GM23248 (cell line): ENCODE results near the gene CDC14B. TPM values are rescaled to one million over a fixed set of nuclear protein-coding genes. Genes with fewer than 3 reads are reported as not detected.
A peak's percentile ranks its signal among the peaks of the same experiment; 100 is the strongest.

Experiments used
- DNase-seq: peaks from one replicate; pipeline ENCODE4 v3.0.0-alpha.2; 2015
- H2AFZ ChIP-seq: fragments of 200-600 bp; sonication (generic); 2 replicates; pipeline ENCODE4 v1.6.1; 2016; ENCODE audit warnings: antibody characterized with exemption
- H3F3A ChIP-seq: fragments of 200-600 bp; sonication (generic); 2 replicates; pipeline ENCODE4 v1.6.1; 2016; ENCODE audit warnings: mild to moderate bottlenecking, antibody characterized with exemption, mixed run types; ENCODE audit not compliant: insufficient read depth
- H3K27ac ChIP-seq: fragments of 200-600 bp; sonication (generic); 2 replicates; pipeline ENCODE4 v1.5.1; 2016; ENCODE audit warnings: mild to moderate bottlenecking
- H3K27me3 ChIP-seq: fragments of 200-600 bp; sonication (generic); replicated peaks from 2 replicates; pipeline ENCODE4 v1.6.1; 2016; ENCODE audit warnings: mild to moderate bottlenecking; ENCODE audit not compliant: insufficient read depth
- H3K36me3 ChIP-seq: fragments of 200-600 bp; sonication (generic); 2 replicates; pipeline ENCODE4 v1.6.1; 2016; ENCODE audit warnings: low read depth, mild to moderate bottlenecking
- H3K4me1 ChIP-seq: fragments of 200-600 bp; sonication (generic); 2 replicates; pipeline ENCODE4 v1.6.1; 2016; ENCODE audit warnings: mild to moderate bottlenecking; ENCODE audit not compliant: insufficient read depth
- H3K4me2 ChIP-seq: fragments of 200-600 bp; sonication (generic); one replicate; pipeline ENCODE4 v1.6.1; 2016; ENCODE audit warnings: mild to moderate bottlenecking; ENCODE audit not compliant: unreplicated experiment
- H3K4me3 ChIP-seq: fragments of 200-600 bp; sonication (generic); 2 replicates; pipeline ENCODE4 v1.5.1; 2016; ENCODE audit warnings: mild to moderate bottlenecking
- H3K79me2 ChIP-seq: fragments of 200-600 bp; sonication (generic); 2 replicates; pipeline ENCODE4 v1.6.1; 2016; ENCODE audit warnings: mild to moderate bottlenecking; ENCODE audit not compliant: insufficient read depth
- H3K9ac ChIP-seq: fragments of 200-600 bp; sonication (generic); 2 replicates; pipeline ENCODE4 v1.6.1; 2016; ENCODE audit warnings: mild to moderate bottlenecking
- H3K9me2 ChIP-seq: fragments of 200-600 bp; sonication (generic); 2 replicates; pipeline ENCODE4 v1.6.1; 2016; ENCODE audit warnings: mixed run types, mild to moderate bottlenecking, moderate library complexity; ENCODE audit not compliant: insufficient read depth
- H3K9me3 ChIP-seq: fragments of 200-600 bp; sonication (generic); one replicate; pipeline ENCODE4 v1.6.1; 2017; ENCODE audit warnings: low read depth
- H4K20me1 ChIP-seq: fragments of 200-600 bp; sonication (generic); 2 replicates; pipeline ENCODE4 v1.6.0; 2016; ENCODE audit not compliant: insufficient read depth
- EZH2 ChIP-seq: fragments of 200-600 bp; sonication (generic); IDR thresholded peaks from 2 replicates; pipeline ENCODE4 v1.6.1; 2018; ENCODE audit warnings: antibody characterized with exemption, mild to moderate bottlenecking; ENCODE audit not compliant: insufficient read depth, poor library complexity, severe bottlenecking
- EZH2phosphoT487 ChIP-seq: fragments of 200-600 bp; sonication (generic); IDR thresholded peaks from 2 replicates; pipeline ENCODE4 v1.6.1; 2018; ENCODE audit warnings: antibody characterized with exemption, moderate library complexity, mild to moderate bottlenecking, low read depth; ENCODE audit not compliant: insufficient read depth
- WGBS, 2 experiments: methylation state at CpG; one replicate each; pipeline ENCODE4 v1.1.6; 2015 to 2017; ENCODE audit warnings: low lambda C conversion rate in 2 of 2, low coverage in 1 of 2; ENCODE audit errors: missing lambda C conversion rate in 2 of 2; 5-methylcytosine and 5-hydroxymethylcytosine counted together
- in situ Hi-C: fragments of 300-500 bp; cut with MboI; formaldehyde crosslinking; loops from 2 replicates; pipeline ENCODE4 v1.15.0; 2020
- polyA plus RNA-seq: library from polyadenylated mRNA; unstranded; fragments of >200 nt; fragmentation: Nextera tagmentation; extraction: Ambion mirVana; gene quantifications from 2 replicates; pipeline ENCODE4 v1.2.1, GENCODE V29; 2016
- total RNA-seq: library from RNA; depleted of rRNA; stranded (reverse); fragments of >200 nt; shearing (Covaris generic); gene quantifications from 2 replicates; pipeline ENCODE4 v1.2.3, GENCODE V29; 2014

CDC14B gene
- total and polyA plus RNA-seq, 2 experiments from 2014 or later, result 8.1 to 17.2 TPM

DNA sequence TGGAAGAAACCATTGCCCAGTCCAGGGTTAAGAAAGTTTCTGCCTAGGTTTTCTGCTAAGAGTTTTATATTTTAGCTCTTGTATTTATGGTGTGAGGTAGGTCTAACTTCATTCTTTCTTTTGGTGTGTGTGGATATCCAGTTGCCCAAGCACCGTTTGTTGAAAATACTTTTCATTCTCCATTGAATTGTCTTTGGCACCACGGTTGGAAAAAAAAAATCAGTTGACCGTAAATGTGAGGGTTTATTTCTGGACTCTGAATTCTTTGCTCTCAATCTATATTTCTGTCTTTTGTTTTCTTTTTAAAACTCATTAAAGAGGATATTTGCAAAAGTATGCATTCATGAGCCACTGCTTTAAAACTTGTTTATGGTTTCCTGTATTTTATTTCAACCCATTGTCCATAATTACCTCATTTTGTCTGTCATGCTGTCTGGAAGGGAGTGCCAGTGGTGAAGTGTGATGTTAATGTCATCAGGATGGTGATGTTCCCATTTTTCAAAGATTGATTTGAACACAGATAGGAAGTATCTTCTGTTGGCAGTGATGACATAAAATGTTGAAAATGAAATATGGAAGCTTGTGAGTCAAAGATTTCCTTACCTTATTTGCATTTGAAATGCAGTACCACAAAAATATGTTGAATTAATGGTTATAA, 135.8 kb downstream of the CDC14B start:
- no peak overlapping the region for H3K4me2 ChIP-seq
- H3K4me3 ChIP-seq, result no peak overlapping the region
- H3K9ac ChIP-seq, result no peak overlapping the region
- peaks cover 35% of the 10 kb centered on the region for H3F3A ChIP-seq
- H3K36me3 ChIP-seq, result peaks cover 8% of the 10 kb centered on the region; the same call in 1 of the 2 replicates
- peak overlapping the region; percentile 8 for H3K27ac ChIP-seq
- WGBS, 2 experiments, result 27 to 34% methylated on average over 3 of the region's 3 CpGs
- H4K20me1 ChIP-seq, result no peaks in the 10 kb centered on the region
- H3K27me3 ChIP-seq, result no peaks in the 10 kb centered on the region
- H2AFZ ChIP-seq, result no peak overlapping the region
- no peaks in the 10 kb centered on the region for H3K9me3 ChIP-seq
- DNase-seq, result no peak
- TF ChIP-seq EZH2phosphoT487 (no peak), EZH2 (no peak)
- in situ Hi-C loops, result no loop called here
- H3K4me1 ChIP-seq, result peaks cover 40% of the 10 kb centered on the region
- no peaks in the 10 kb centered on the region for H3K9me2 ChIP-seq
- no peaks in the 10 kb centered on the region for H3K79me2 ChIP-seq

- WGBS, 2 experiments, result 93 to 99% methylated on average over 4 of the region's 4 CpGs
Observed at GRCh38 chr9:96483197-96483596, 136.4 kb downstream of the CDC14B start.

GRCh38 chr9:96482476-96482875, 137.2 kb downstream of the CDC14B start:
- in situ Hi-C loops, result no loop called here
- H3K4me3 ChIP-seq, result no peak overlapping the region
- peaks cover 49% of the 10 kb centered on the region for H3F3A ChIP-seq
- no peak overlapping the region for H3K4me2 ChIP-seq
- no peaks in the 10 kb centered on the region for H3K9me2 ChIP-seq
- no peak overlapping the region for H2AFZ ChIP-seq
- TF ChIP-seq EZH2phosphoT487 (no peak), EZH2 (no peak)
- H3K4me1 ChIP-seq, result peaks cover 44% of the 10 kb centered on the region
- H3K27ac ChIP-seq, result no peak overlapping the region
- WGBS, 2 experiments, result 95 to 98% methylated on average over 2 of the region's 2 CpGs
- no peaks in the 10 kb centered on the region for H4K20me1 ChIP-seq
- H3K36me3 ChIP-seq, result peaks cover 5% of the 10 kb centered on the region; the same call in 1 of the 2 replicates
- no peaks in the 10 kb centered on the region for H3K79me2 ChIP-seq
- H3K27me3 ChIP-seq, result no peaks in the 10 kb centered on the region
- no peak overlapping the region for H3K9ac ChIP-seq
- H3K9me3 ChIP-seq, result no peaks in the 10 kb centered on the region
- DNase-seq, result no peak

More at GRCh38 chr9:96483197-96483596, 136.4 kb downstream of the CDC14B start:
- Histone ChIP-seq H3K4me3 (no peak overlapping the region), H3K9me2 (no peaks in the 10 kb centered on the region), H3K9me3 (no peaks in the 10 kb centered on the region), H3K4me2 (no peak overlapping the region), H4K20me1 (no peaks in the 10 kb centered on the region), H3K79me2 (no peaks in the 10 kb centered on the region), H3K27me3 (no peaks in the 10 kb centered on the region), H3F3A (peaks cover 42% of the 10 kb centered on the region), H3K4me1 (peaks cover 46% of the 10 kb centered on the region), H3K9ac (no peak overlapping the region), H2AFZ (no peak overlapping the region), H3K27ac (no peak overlapping the region), H3K36me3 (peaks cover 8% of the 10 kb centered on the region; the same call in 1 of the 2 replicates)
- no peak for DNase-seq
- no peak for TF ChIP-seq EZH2
- TF ChIP-seq EZH2phosphoT487, result no peak
- in situ Hi-C loops, result no loop called here

DNA sequence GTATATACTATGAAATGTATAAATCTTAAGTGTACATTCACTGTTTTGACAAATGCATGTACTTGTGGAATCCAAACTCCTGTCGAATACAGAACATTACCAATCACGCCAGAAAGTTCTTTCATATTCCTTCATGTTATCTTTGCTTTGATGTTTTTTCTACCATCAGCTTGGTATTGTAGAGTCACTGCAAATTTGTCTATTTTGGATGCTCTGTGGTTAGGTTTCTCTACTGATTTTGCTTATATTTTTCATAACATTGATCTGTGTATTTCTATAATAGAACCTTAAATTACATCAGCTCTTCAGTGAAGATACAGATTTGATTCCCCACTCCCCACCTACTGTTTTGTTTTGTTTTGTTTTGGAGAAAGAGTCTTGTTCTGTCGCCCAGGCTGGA, 138.9 kb downstream of the CDC14B start:
- Histone ChIP-seq H3K27me3 (no peaks in the 10 kb centered on the region), H3F3A (peaks cover 36% of the 10 kb centered on the region), H3K27ac (no peak overlapping the region), H4K20me1 (no peaks in the 10 kb centered on the region), H3K9me3 (no peaks in the 10 kb centered on the region), H3K4me3 (no peak overlapping the region), H2AFZ (no peak overlapping the region), H3K9me2 (no peaks in the 10 kb centered on the region), H3K79me2 (no peaks in the 10 kb centered on the region), H3K4me1 (peaks cover 33% of the 10 kb centered on the region), H3K9ac (no peak overlapping the region), H3K36me3 (peaks cover 9% of the 10 kb centered on the region; the same call in 1 of the 2 replicates), H3K4me2 (no peak overlapping the region)
- no peak for DNase-seq
- 93 to 96% methylated on average over 3 of the region's 3 CpGs for WGBS, 2 experiments
- TF ChIP-seq EZH2 (no peak), EZH2phosphoT487 (no peak)
- in situ Hi-C loops, result no loop called here
